Glomerular endothelial cell (primary cell): ENCODE data around the gene ASB10. TPM values are rescaled to one million over a fixed set of nuclear protein-coding genes. Genes with fewer than 3 reads are reported as not detected.
A peak's percentile ranks its signal among the peaks of the same experiment; 100 is the strongest.

ENCODE experiments used
- DNase-seq: peaks from one replicate; pipeline ENCODE4 v3.0.0-alpha.2; 2011; ENCODE audit warnings: low read depth, low spot score; ENCODE audit errors: extremely low read depth
- total RNA-seq: library from RNA; depleted of rRNA; stranded (reverse); fragments of >200 nt; gene quantifications from 2 replicates; pipeline ENCODE4 v1.2.3, GENCODE V29; 2015

Gene ASB10, protein sequence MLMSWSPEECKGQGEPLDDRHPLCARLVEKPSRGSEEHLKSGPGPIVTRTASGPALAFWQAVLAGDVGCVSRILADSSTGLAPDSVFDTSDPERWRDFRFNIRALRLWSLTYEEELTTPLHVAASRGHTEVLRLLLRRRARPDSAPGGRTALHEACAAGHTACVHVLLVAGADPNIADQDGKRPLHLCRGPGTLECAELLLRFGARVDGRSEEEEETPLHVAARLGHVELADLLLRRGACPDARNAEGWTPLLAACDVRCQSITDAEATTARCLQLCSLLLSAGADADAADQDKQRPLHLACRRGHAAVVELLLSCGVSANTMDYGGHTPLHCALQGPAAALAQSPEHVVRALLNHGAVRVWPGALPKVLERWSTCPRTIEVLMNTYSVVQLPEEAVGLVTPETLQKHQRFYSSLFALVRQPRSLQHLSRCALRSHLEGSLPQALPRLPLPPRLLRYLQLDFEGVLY
- total RNA-seq: not detected in 2 replicates

GRCh38 chr7:151186640-151187408 is at the start of gene ASB10:
ASB10 (minus strand) TSS chr7:151187250; CDS start chr7:151187130, 120 bp downstream.
- DNase-seq: no peak

DNA sequence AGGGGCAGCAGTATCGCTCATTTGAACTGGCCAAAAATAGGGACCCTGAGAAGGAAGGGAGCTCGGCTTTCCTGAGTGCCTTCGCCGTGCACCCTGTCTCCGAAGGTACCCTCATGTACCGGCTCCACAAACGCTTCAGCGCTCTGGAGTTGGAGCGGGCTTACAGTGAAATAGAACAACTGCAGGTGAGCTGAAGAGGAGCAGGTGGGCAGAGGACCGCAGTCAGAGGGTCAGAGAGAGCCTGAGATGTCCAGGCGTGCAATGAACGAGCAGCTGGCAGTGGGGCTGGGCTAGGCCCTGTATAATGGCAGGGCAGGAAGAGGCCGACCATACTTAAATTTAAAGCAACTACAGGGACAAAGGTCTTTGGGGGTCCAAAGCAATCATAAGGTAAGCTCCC is 49.4 kb upstream of the ASB10 start:
- no peak for DNase-seq

GRCh38 chr7:151235091-151235787 is 48.2 kb upstream of the ASB10 start:
- DNase-seq: no peak

DNA sequence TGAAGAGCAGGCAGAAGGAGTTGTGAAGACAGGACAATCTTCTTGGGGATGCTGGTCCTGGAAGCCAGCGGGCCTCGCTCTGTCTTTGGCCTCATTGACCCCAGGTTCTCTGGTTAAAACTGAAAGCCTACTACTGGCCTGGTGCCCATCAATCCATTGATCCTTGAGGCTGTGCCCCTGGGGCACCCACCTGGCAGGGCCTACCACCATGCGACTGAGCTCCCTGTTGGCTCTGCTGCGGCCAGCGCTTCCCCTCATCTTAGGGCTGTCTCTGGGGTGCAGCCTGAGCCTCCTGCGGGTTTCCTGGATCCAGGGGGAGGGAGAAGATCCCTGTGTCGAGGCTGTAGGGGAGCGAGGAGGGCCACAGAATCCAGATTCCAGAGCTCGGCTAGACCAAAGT is 46.8 kb upstream of the ASB10 start:
- DNase-seq: no peak

DNA sequence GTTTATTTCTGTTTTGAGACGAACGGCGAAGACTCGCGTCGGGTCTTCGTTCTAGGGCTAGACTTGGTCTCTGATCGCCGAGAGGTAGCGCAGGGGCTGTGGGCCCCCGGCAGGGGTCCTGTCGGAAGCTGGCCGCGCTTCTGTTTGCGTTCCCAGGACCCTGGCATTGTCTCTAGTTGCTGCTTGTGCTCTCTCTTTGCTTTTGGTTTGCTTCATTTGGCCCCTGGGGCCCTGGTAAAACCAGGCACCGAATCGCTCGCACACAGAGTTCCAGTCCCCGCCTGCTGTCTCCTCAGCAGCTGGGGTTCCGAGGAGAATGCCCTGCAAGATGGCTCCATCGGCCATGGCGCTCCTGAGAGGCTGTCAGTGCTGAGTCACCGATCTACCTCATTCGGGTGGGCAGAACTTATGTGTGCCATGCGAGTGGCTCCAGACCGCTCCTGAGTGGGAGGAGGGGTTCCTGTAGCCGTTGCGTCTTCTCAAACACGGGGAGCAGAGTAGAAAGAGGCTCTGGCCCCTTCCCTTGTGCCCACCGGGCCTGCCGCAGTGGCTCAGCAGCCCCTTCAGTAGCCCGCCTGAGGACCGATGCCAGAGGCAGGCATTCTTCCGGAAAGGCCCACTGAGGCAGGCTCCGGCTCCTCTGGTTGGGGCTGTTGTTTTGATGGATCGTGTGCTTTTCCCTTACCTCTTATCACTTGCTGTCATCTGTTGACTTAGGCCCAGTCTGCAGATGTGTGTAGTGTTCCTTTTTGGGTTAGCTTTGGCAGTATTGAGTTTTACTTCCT is 46.1 kb upstream of the ASB10 start:
- DNase-seq: no peak

GRCh38 chr7:151232091-151232916 is 45.3 kb upstream of the ASB10 start, which contains the start of gene CHPF2:
CHPF2 (plus strand) TSS chr7:151232483; CDS start chr7:151234012, 1,529 bp downstream.
- DNase-seq: no peak

GRCh38 chr7:151231080-151231479 is 44.0 kb upstream of the ASB10 start:
- DNase-seq: no peak

DNA sequence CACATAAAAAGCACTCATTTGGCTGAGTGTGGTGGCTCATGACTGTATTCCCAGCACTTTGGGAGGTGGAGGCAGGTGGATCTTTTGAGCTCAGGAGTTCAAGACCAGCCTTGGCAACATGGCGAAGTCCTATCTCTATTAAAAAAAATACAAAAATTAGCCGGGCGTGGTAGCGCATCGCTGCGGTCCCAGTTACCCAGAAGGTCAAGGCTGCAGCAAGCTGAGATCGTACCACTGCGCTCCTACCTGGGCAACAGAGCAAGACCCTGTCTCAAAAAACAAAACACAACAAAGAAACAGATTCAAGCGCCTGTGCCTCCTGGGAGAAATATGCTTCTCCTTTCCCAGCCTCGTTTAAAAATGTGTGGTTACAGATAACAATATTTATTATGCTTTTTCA is 42.2 kb upstream of the ASB10 start:
- no peak for DNase-seq

GRCh38 chr7:151228024-151228866 is 41.2 kb upstream of the ASB10 start:
- DNase-seq: no peak

DNA sequence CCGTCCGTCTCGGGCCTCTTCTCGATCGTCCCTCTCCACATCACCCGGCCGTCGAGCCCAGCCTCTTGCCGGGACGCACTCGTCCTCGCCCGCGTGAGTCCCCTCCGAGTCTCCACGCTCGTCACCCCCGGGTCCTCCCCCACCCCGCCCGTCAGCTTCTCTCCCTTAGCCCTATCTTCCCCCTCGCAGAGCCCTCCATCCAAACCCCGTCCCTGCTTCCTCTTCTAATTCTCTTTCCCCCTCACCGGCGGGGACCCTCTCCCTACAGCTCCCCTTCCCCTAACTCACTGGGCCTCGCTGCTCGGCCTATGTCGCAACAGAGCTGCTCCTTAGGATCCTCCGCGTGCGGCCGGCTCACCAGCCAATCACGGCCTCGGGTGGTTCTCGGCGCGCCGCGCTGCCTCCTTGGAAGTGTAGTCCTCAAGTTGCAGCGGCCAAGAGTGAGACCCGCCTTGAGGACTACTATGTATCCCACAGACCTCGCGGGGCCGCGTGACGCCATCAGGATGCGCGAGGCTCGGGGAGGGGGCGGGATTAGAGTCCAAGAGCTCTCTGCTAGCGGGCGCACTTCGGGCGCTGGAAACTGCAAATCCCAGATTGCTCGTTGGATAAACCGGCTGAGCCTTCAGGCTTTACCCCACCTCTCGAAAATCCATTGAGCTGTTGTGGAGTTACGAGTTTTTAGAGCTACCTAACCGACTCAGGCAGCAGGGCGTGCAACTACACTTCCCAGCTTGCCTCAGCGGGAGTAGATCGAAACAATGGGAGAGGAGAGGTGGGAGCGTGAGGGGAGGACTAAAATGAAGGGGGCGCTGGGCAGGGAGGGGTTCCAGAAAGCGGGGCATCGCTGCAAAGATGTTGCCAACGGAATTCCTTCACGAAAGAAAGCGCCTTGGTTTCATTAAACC is 40.1 kb upstream of the ASB10 start, which contains the start of gene ABCF2:
Gene ABCF2 (minus strand): TSS at position 331 of the 908 bp plus-strand sequence. CDS start 747 bp downstream, outside the sequence.
- DNase-seq: peak; percentile 77

DNA sequence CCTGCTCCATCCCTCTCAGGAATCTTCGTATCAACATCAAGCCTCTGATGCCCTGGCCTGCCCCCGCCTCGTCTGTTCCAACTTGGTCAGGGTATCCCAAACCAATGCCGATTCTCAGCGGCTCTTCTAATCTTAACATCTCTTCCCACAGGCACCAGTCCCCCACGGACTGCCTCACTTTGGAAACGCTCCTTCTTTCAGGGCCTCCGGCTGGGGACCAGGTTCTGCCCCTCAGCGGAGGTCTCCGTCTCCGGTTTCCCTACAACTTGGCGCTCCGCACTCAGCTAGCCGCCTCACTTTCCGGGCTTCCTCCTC is 39.5 kb upstream of the ASB10 start:
- no peak for DNase-seq

GRCh38 chr7:151225948-151226510 is 39.0 kb upstream of the ASB10 start:
- no peak for DNase-seq

GRCh38 chr7:151223728-151224127 is 36.7 kb upstream of the ASB10 start:
- DNase-seq: no peak

GRCh38 chr7:151218170-151218569 is 31.1 kb upstream of the ASB10 start:
- DNase-seq: no peak

DNA sequence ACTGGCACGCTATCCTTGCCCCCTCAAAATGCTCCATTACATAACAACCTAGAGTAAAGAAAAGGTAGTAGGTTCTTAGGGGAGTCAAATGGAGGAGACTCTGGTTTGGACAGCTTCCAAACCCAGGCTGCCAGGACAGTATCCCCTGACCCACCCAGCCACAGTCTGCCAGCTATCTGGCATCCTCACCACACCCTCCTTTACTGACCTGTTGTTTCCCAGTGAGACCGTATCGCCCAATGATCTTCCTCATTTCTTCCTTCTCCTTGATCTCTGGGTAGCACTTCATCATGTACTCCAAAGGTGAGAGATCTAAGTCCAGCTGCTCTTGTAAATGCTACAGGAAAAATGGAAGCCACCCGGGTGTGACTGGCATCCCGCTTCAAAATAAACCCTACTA is 28.3 kb upstream of the ASB10 start:
- DNase-seq: no peak

- no peak for DNase-seq
Observed at GRCh38 chr7:151213826-151214225, 26.8 kb upstream of the ASB10 start.

GRCh38 chr7:151212626-151213025 is 25.6 kb upstream of the ASB10 start:
- DNase-seq: no peak
